DOHH2 (cell line): ENCODE data around the gene CADPS2.

ENCODE experiments used
- EZH2phosphoT487 ChIP-seq: fragments of 200-600 bp; sonication (generic); IDR thresholded peaks from 2 replicates; pipeline ENCODE4 v1.6.1; 2017; ENCODE audit warnings: borderline replicate concordance, mild to moderate bottlenecking, antibody characterized with exemption, low read length, moderate library complexity, mixed read lengths
- TF ChIP-seq, protein P1 (sequence below): fragments of 200-600 bp; sonication (generic); IDR thresholded peaks from one replicate; pipeline ENCODE4 v1.5.1; 2014; ENCODE audit warnings: antibody characterized with exemption, mild to moderate bottlenecking, low read depth, low read length; ENCODE audit not compliant: poor library complexity, severe bottlenecking

- TF ChIP-seq, protein P1, sequence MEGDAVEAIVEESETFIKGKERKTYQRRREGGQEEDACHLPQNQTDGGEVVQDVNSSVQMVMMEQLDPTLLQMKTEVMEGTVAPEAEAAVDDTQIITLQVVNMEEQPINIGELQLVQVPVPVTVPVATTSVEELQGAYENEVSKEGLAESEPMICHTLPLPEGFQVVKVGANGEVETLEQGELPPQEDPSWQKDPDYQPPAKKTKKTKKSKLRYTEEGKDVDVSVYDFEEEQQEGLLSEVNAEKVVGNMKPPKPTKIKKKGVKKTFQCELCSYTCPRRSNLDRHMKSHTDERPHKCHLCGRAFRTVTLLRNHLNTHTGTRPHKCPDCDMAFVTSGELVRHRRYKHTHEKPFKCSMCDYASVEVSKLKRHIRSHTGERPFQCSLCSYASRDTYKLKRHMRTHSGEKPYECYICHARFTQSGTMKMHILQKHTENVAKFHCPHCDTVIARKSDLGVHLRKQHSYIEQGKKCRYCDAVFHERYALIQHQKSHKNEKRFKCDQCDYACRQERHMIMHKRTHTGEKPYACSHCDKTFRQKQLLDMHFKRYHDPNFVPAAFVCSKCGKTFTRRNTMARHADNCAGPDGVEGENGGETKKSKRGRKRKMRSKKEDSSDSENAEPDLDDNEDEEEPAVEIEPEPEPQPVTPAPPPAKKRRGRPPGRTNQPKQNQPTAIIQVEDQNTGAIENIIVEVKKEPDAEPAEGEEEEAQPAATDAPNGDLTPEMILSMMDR = no peak
- TF ChIP-seq EZH2phosphoT487 = no peak
These were observed 502.3 kb downstream of the CADPS2 start for GRCh38 chr7:122383934-122384333.
